Activated B cell treated with CpG ODN at 0.5 μM for 24 hours (primary cell): ENCODE results near the gene AKNAD1. TPM values are rescaled to one million over a fixed set of nuclear protein-coding genes. Genes with fewer than 3 reads are reported as not detected.

Source experiments
- ATAC-seq: fragments of 200-7000 bp; cut with Tn5 transposase; one replicate; pipeline ENCODE4 v1.10.0; 2021; ENCODE audit warnings: low read depth, mild to moderate bottlenecking, moderate library complexity
- CTCF ChIA-PET: fragments of 350-600 bp; sonication (Branson Sonifier 250); formaldehyde crosslinking; loops from one replicate; lab custom pipeline; 2021; ENCODE audit warnings: antibody characterized with exemption; lab: Charles Lee
- POLR2A ChIA-PET: fragments of 350-600 bp; sonication (Branson Sonifier 250); formaldehyde crosslinking; loops from one replicate; lab custom pipeline; 2021; ENCODE audit warnings: antibody characterized with exemption; lab: Charles Lee
- DNase-seq: peaks from one replicate; pipeline ENCODE4 v3.0.0; 2022
- H3K27ac Mint-ChIP-seq: one replicate; pipeline ENCODE4 v1.8.0; 2020; ENCODE audit warnings: mixed read lengths
- H3K27me3 Mint-ChIP-seq: one replicate; pipeline ENCODE4 v1.8.0; 2021; ENCODE audit warnings: mixed read lengths
- H3K36me3 Mint-ChIP-seq: one replicate; pipeline ENCODE4 v1.8.0; 2021; ENCODE audit warnings: low read depth, mixed read lengths
- H3K4me1 Mint-ChIP-seq: one replicate; pipeline ENCODE4 v1.8.0; 2021; ENCODE audit warnings: mixed read lengths
- H3K4me3 Mint-ChIP-seq: one replicate; pipeline ENCODE4 v1.8.0; 2020; ENCODE audit warnings: mild to moderate bottlenecking, mixed read lengths
- H3K9me3 Mint-ChIP-seq: one replicate; pipeline ENCODE4 v1.8.0; 2020; ENCODE audit warnings: mixed read lengths
- intact Hi-C: fragments of 100-400 bp; cut with micrococcal nuclease; formaldehyde crosslinking; loops from one replicate; pipeline ENCODE4 v1.15.1; 2024
- total RNA-seq: library from RNA; stranded (reverse); gene quantifications from 2 replicates; pipeline ENCODE4 v1.2.3, GENCODE V29; 2022
- TF ChIP-seq, protein P1 (sequence below): fragments of 200-600 bp; IDR thresholded peaks from one replicate; pipeline ENCODE4 v1.8.0; 2022; ENCODE audit warnings: antibody characterized with exemption, mild to moderate bottlenecking

The AKNAD1 gene
- total RNA-seq, 1 donor from 2014 or later, result not detected

DNA sequence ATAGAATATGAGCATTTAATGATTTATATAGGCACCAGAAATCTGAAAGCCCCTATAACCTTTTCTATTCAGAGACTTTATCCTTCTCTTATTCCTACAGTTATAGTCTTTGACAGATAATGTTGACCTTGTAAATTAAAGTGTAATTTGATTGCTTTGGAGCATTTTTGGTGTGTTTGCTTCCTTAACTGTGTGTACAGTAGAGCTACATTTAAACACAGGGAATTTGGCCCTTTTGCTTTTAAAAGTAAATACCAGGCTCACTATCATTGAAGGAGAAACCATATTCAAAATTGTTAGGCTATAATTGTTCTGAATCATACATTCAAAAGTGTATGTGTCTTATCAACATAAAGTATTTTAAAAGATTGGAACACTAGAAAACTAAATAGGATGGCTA lies 77.4 kb downstream of the AKNAD1 start:
- no peak for ATAC-seq
- TF ChIP-seq, protein P1, sequence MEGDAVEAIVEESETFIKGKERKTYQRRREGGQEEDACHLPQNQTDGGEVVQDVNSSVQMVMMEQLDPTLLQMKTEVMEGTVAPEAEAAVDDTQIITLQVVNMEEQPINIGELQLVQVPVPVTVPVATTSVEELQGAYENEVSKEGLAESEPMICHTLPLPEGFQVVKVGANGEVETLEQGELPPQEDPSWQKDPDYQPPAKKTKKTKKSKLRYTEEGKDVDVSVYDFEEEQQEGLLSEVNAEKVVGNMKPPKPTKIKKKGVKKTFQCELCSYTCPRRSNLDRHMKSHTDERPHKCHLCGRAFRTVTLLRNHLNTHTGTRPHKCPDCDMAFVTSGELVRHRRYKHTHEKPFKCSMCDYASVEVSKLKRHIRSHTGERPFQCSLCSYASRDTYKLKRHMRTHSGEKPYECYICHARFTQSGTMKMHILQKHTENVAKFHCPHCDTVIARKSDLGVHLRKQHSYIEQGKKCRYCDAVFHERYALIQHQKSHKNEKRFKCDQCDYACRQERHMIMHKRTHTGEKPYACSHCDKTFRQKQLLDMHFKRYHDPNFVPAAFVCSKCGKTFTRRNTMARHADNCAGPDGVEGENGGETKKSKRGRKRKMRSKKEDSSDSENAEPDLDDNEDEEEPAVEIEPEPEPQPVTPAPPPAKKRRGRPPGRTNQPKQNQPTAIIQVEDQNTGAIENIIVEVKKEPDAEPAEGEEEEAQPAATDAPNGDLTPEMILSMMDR, result no peak
- Mint-ChIP-seq H3K4me3 (no peak overlapping the region), H3K27ac (no peak overlapping the region), H3K9me3 (peaks cover 12% of the 10 kb centered on the region), H3K36me3 (peaks cover 73% of the 10 kb centered on the region), H3K4me1 (no peaks in the 10 kb centered on the region), H3K27me3 (no peaks in the 10 kb centered on the region)
- POLR2A ChIA-PET, result no interaction called here
- intact Hi-C loops, result loop anchor here (2.0 kb wide), 1 partner anchor 13 kb away; no protein-coding TSS in a partner anchor
- no peak for DNase-seq
- CTCF ChIA-PET, result no interaction called here

GRCh38 chr1:108777839-108778238 lies 79.1 kb downstream of the AKNAD1 start:
- Mint-ChIP-seq H3K36me3 (peaks cover 72% of the 10 kb centered on the region), H3K9me3 (no peaks in the 10 kb centered on the region), H3K4me1 (no peaks in the 10 kb centered on the region), H3K4me3 (no peak overlapping the region), H3K27ac (no peak overlapping the region), H3K27me3 (no peaks in the 10 kb centered on the region)
- CTCF ChIA-PET, result no interaction called here
- ATAC-seq, result no peak
- intact Hi-C loops, result loop anchor here (2.0 kb wide), 1 partner anchor 15 kb away; no protein-coding TSS in a partner anchor
- POLR2A ChIA-PET, result no interaction called here
- TF ChIP-seq, protein P1, result no peak
- no peak for DNase-seq

- H3K27ac Mint-ChIP-seq, result no peak overlapping the region
- POLR2A ChIA-PET, result no interaction called here
- CTCF ChIA-PET, result no interaction called here
Observed at GRCh38 chr1:108767708-108768107, 89.2 kb downstream of the AKNAD1 start.

DNA sequence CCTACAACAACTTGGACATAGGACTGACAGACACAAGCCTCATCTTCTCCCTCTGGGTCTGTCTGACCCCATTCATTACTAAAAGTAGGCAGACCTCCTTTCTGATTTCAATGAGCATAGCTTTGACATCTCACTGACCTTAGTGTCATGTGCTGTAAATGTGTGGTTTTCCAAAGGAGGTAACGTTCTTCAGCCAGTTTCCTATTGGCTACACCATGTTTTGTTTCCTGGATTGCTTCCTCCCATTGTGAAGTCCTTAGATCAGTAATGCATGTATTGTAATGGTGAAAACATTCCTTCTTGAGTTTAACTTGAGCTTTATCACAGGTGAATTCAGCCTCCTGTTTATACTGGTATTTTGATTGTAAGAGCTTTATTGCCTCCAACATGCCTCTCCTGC lies 89.8 kb downstream of the AKNAD1 start:
- no peaks in the 10 kb centered on the region for H3K4me1 Mint-ChIP-seq

More at GRCh38 chr1:108767708-108768107, 89.2 kb downstream of the AKNAD1 start:
- peaks cover 49% of the 10 kb centered on the region for H3K36me3 Mint-ChIP-seq
- intact Hi-C loops, result no loop called here
- TF ChIP-seq, protein P1, result no peak
- H3K27me3 Mint-ChIP-seq, result no peaks in the 10 kb centered on the region
- DNase-seq (no peak), ATAC-seq (no peak)
- no peaks in the 10 kb centered on the region for H3K4me1 Mint-ChIP-seq
- H3K4me3 Mint-ChIP-seq, result no peak overlapping the region
- no peaks in the 10 kb centered on the region for H3K9me3 Mint-ChIP-seq

More for the DNA sequence above, 89.8 kb downstream of the AKNAD1 start:
- H3K9me3 Mint-ChIP-seq, result no peaks in the 10 kb centered on the region
- no peak overlapping the region for H3K27ac Mint-ChIP-seq
- no peak overlapping the region for H3K4me3 Mint-ChIP-seq
- TF ChIP-seq, protein P1, result no peak
- POLR2A ChIA-PET, result no interaction called here
- ATAC-seq (no peak), DNase-seq (no peak)
- H3K27me3 Mint-ChIP-seq, result no peaks in the 10 kb centered on the region
- intact Hi-C loops, result no loop called here
- H3K36me3 Mint-ChIP-seq, result peaks cover 51% of the 10 kb centered on the region
- CTCF ChIA-PET, result no interaction called here

Other genes with a start within 250 kb of the AKNAD1 start
- 6.1 and 6.4 TPM in 2 replicates for gene HENMT1, start 196.0 kb downstream of the AKNAD1 start, total RNA-seq
- 77.3 and 88.1 TPM in 2 replicates for gene PRPF38B, start 164.8 kb downstream of the AKNAD1 start, total RNA-seq
- not detected in 2 replicates for gene FNDC7, start 144.2 kb downstream of the AKNAD1 start, total RNA-seq
- gene STXBP3, start 110.4 kb downstream of the AKNAD1 start, total RNA-seq, result 46.4 and 50.2 TPM in 2 replicates
- 1.5 and 2.6 TPM in 2 replicates for gene GPSM2, start 19.9 kb upstream of the AKNAD1 start, total RNA-seq
- gene CLCC1, start 106.4 kb upstream of the AKNAD1 start, total RNA-seq, result 19.5 and 28.3 TPM in 2 replicates
- 10.3 and 10.9 TPM in 2 replicates for gene WDR47, start 185.0 kb upstream of the AKNAD1 start, total RNA-seq
- gene TAF13, start 218.9 kb upstream of the AKNAD1 start, total RNA-seq, result 18.5 and 21.2 TPM in 2 replicates
- 45.0 and 48.2 TPM in 2 replicates for gene TMEM167B, start 233.7 kb upstream of the AKNAD1 start, total RNA-seq